HG03354 (cell line): ENCODE data around the gene ALDH1A1.

Source experiments
- ATAC-seq: cut with Tn5 transposase; IDR thresholded peaks from one replicate; pipeline ENCODE4 v1.9.1; 2021; ENCODE audit warnings: mild to moderate bottlenecking; ENCODE audit not compliant: unreplicated experiment, poor library complexity, severe bottlenecking

ALDH1A1 gene

GRCh38 chr9:72904267-72905093 is 48.4 kb downstream of the ALDH1A1 start:
- no peak for ATAC-seq

- no peak for ATAC-seq
These were observed 49.8 kb downstream of the ALDH1A1 start for GRCh38 chr9:72903103-72903502.

GRCh38 chr9:72902268-72902667 is 50.6 kb downstream of the ALDH1A1 start:
- ATAC-seq, result no peak

- no peak for ATAC-seq
These were observed 52.9 kb downstream of the ALDH1A1 start for GRCh38 chr9:72899734-72900477.

- ATAC-seq, result no peak
These were observed 53.8 kb downstream of the ALDH1A1 start for GRCh38 chr9:72898784-72899733.

- no peak for ATAC-seq
These were observed 54.5 kb downstream of the ALDH1A1 start for GRCh38 chr9:72898360-72898759.

- no peak for ATAC-seq
These were observed 55.7 kb downstream of the ALDH1A1 start for GRCh38 chr9:72897069-72897649.

- ATAC-seq, result no peak
These were observed 56.4 kb downstream of the ALDH1A1 start for GRCh38 chr9:72896439-72896838.

GRCh38 chr9:72895122-72895521 is 57.7 kb downstream of the ALDH1A1 start:
- ATAC-seq, result no peak

GRCh38 chr9:72894342-72894741 is 58.5 kb downstream of the ALDH1A1 start:
- ATAC-seq, result no peak

- ATAC-seq, result no peak
These were observed 59.4 kb downstream of the ALDH1A1 start for GRCh38 chr9:72893437-72893836.

- ATAC-seq, result no peak
These were observed 61.8 kb downstream of the ALDH1A1 start for GRCh38 chr9:72891043-72891442.

GRCh38 chr9:72888943-72889342 is 63.9 kb downstream of the ALDH1A1 start:
- ATAC-seq, result no peak

- no peak for ATAC-seq
These were observed 64.8 kb downstream of the ALDH1A1 start for GRCh38 chr9:72888067-72888466.

GRCh38 chr9:72886386-72886785 is 66.5 kb downstream of the ALDH1A1 start:
- ATAC-seq, result no peak

GRCh38 chr9:72884508-72884907 is 68.3 kb downstream of the ALDH1A1 start:
- ATAC-seq, result no peak

- ATAC-seq, result no peak
These were observed 69.0 kb downstream of the ALDH1A1 start for GRCh38 chr9:72883875-72884274.

GRCh38 chr9:72882117-72882775 is 70.6 kb downstream of the ALDH1A1 start:
- no peak for ATAC-seq

GRCh38 chr9:72880821-72881220 is 72.0 kb downstream of the ALDH1A1 start:
- ATAC-seq, result no peak
